Endothelial cell (in vitro differentiated cells): ENCODE results near the gene TMEM151B. TPM values are rescaled to one million over a fixed set of nuclear protein-coding genes. Genes with fewer than 3 reads are reported as not detected.

Source experiments
- DNase-seq: peaks from one replicate; pipeline ENCODE4 v3.0.0; 2021; ENCODE audit warnings: low spot score
- H3K27ac Mint-ChIP-seq: one replicate; pipeline ENCODE4 v1.8.0; 2021; ENCODE audit warnings: mixed read lengths, inconsistent platforms; ENCODE audit not compliant: unreplicated experiment
- H3K27me3 Mint-ChIP-seq: one replicate; pipeline ENCODE4 v1.8.0; 2021; ENCODE audit warnings: mild to moderate bottlenecking, moderate library complexity, mixed read lengths, inconsistent platforms; ENCODE audit not compliant: unreplicated experiment
- H3K36me3 Mint-ChIP-seq: one replicate; pipeline ENCODE4 v1.8.0; 2021; ENCODE audit warnings: mild to moderate bottlenecking, low read depth, mixed read lengths, inconsistent platforms; ENCODE audit not compliant: unreplicated experiment
- H3K4me1 Mint-ChIP-seq: one replicate; pipeline ENCODE4 v1.8.0; 2021; ENCODE audit warnings: mild to moderate bottlenecking, mixed read lengths, inconsistent platforms; ENCODE audit not compliant: unreplicated experiment
- H3K4me3 Mint-ChIP-seq: one replicate; pipeline ENCODE4 v1.8.0; 2021; ENCODE audit warnings: mild to moderate bottlenecking, mixed read lengths, inconsistent platforms; ENCODE audit not compliant: unreplicated experiment
- H3K9me3 Mint-ChIP-seq: one replicate; pipeline ENCODE4 v1.8.0; 2021; ENCODE audit warnings: mixed read lengths, inconsistent platforms; ENCODE audit not compliant: unreplicated experiment
- total RNA-seq: library from RNA; stranded (reverse); fragmentation: NEBNext Ultra II Directional; extraction: Animal tissue kit (Norgen Biotek cat#: 25700); gene quantifications from one replicate; pipeline ENCODE4 v1.2.1, GENCODE V29; 2021; ENCODE audit not compliant: unreplicated experiment
- TF ChIP-seq, protein P1 (sequence below): fragments of 200-600 bp; sonication (generic); IDR thresholded peaks from one replicate; pipeline ENCODE4 v1.5.0; 2021; ENCODE audit warnings: antibody characterized with exemption; ENCODE audit not compliant: unreplicated experiment

The TMEM151B gene
- total RNA-seq, 1 donor from 2014 or later, result 0.28 TPM

DNA sequence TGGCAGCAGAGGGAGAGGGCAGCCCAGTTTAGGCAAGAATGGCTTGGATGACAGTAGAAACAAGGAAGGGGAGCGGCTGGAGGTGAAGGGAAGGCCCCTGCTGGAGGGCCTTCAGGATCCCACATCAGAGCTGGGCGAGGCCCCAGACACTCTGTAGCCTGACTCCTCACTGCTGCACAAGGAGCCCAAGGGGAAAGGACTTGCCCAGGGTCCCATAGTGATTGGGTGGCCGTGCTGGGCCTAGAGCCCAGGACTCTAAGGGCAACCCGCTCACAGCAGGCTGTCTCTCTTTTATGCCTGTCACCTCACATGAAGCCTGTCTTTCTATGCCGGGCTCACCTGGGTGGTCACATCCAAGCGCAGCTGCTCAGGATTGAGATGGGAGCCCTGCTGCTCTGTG is 33.6 kb downstream of the TMEM151B start:
- H3K4me3 Mint-ChIP-seq, result no peak overlapping the region
- H3K27me3 Mint-ChIP-seq, result peaks cover 8% of the 10 kb centered on the region
- TF ChIP-seq, protein P1, sequence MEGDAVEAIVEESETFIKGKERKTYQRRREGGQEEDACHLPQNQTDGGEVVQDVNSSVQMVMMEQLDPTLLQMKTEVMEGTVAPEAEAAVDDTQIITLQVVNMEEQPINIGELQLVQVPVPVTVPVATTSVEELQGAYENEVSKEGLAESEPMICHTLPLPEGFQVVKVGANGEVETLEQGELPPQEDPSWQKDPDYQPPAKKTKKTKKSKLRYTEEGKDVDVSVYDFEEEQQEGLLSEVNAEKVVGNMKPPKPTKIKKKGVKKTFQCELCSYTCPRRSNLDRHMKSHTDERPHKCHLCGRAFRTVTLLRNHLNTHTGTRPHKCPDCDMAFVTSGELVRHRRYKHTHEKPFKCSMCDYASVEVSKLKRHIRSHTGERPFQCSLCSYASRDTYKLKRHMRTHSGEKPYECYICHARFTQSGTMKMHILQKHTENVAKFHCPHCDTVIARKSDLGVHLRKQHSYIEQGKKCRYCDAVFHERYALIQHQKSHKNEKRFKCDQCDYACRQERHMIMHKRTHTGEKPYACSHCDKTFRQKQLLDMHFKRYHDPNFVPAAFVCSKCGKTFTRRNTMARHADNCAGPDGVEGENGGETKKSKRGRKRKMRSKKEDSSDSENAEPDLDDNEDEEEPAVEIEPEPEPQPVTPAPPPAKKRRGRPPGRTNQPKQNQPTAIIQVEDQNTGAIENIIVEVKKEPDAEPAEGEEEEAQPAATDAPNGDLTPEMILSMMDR, result no peak
- H3K36me3 Mint-ChIP-seq, result peaks cover 33% of the 10 kb centered on the region
- H3K27ac Mint-ChIP-seq, result no peak overlapping the region
- no peak for DNase-seq
- H3K4me1 Mint-ChIP-seq, result peaks cover 5% of the 10 kb centered on the region
- no peaks in the 10 kb centered on the region for H3K9me3 Mint-ChIP-seq

DNA sequence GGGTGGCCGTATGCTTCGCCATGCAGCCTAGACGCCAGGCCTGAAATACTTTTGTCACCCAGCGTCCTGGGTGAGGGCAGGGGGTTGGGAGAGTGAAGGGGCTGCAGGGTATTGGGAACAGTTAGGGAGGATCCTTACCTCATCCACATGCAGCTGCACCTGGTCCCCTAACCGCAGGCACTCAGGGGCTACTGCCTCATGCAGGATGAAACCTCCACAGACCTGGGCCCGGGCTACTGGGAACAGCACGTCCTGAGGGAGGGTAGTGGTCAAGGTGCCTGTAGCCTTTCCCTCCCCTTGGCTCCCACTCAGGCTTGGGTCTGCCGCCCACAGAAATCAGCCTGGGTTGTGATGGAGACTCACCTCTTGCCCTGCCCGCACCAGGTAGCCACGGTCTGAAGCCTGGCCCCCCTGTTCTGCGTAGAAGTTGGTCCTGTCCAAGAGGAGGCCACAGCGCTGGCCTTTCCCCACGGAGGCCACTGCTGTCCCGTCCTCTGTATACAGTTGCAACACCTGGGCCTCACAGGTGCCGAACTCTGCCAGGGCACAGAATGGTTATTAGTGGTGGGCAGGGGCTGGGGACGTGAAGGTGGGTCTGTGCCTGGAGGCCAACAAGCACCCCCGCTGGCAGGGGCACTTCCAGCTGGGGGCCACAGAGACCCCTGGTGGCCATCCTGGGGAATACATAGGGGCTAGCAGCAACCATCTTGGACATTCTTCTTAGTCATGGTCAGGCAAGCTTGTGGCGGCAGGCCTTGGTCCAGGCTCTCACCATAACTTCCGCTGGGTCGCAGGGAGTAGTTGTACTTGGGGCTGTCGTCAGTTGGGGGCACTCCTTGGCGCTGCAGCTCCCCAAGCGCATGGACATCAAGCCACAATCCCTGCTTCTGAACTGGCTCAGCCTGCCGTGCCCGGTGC is 34.3 kb downstream of the TMEM151B start:
- Mint-ChIP-seq H3K4me3 (no peak overlapping the region), H3K36me3 (peaks cover 37% of the 10 kb centered on the region), H3K4me1 (peaks cover 2% of the 10 kb centered on the region), H3K27ac (no peak overlapping the region), H3K9me3 (no peaks in the 10 kb centered on the region), H3K27me3 (peaks cover 5% of the 10 kb centered on the region)
- TF ChIP-seq, protein P1, result peak; percentile 82
- DNase-seq, result peak; percentile 62

- no peaks in the 10 kb centered on the region for H3K9me3 Mint-ChIP-seq
- H3K4me1 Mint-ChIP-seq, result peaks cover 2% of the 10 kb centered on the region
- peak overlapping the region; percentile 19 for H3K27ac Mint-ChIP-seq
- no peak overlapping the region for H3K4me3 Mint-ChIP-seq
- DNase-seq, result no peak
- H3K36me3 Mint-ChIP-seq, result peaks cover 42% of the 10 kb centered on the region
- peaks cover 3% of the 10 kb centered on the region for H3K27me3 Mint-ChIP-seq
- TF ChIP-seq, protein P1, result no peak
Measured at GRCh38 chr6:44305200-44305725, 35.0 kb downstream of the TMEM151B start.

DNA sequence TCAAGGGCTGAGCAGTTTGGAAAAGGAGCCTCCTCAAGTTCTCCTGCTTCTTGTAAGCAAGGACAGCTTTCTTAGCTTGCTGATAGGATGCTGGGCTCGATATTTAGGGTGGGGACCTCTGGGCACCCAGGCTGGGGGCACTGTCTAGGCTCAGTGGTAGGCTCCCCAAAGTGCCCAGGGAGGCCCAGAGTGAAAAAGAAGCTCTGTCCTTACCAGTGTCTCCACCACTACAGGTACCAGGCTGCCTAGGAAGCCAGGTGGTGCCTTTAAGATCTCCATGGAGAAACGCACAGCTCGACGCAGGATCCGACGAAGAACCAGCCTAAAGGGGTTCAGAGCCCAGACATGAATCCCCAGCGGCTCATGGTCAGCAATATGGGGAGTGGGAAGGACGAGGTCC is 36.5 kb downstream of the TMEM151B start:
- Mint-ChIP-seq H3K4me3 (no peak overlapping the region), H3K36me3 (peaks cover 39% of the 10 kb centered on the region), H3K27me3 (peaks cover 3% of the 10 kb centered on the region), H3K27ac (no peak overlapping the region), H3K4me1 (peaks cover 4% of the 10 kb centered on the region), H3K9me3 (no peaks in the 10 kb centered on the region)
- no peak for DNase-seq
- TF ChIP-seq, protein P1, result no peak

DNA sequence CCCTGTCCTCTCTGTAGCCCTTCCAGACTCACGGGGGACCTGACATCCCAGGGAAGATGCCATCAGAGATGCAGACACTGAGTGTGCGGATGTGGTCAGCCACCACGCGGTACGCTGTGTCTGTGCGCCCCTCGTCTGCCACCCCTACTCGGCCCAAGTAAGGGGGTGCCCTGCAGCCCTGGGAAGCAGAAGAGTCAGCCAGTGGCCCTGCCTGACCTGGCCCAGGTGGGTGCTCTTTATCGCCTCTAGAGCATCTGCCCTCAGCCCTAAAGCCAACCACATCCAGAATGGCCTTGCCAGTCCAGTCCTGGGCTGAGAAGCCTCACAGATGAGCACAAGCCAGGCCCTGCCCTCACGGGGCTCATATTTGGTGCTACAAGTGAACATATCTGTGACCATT is 37.0 kb downstream of the TMEM151B start:
- Mint-ChIP-seq H3K36me3 (peaks cover 42% of the 10 kb centered on the region), H3K9me3 (no peaks in the 10 kb centered on the region)

More for the DNA sequence above, 37.0 kb downstream of the TMEM151B start:
- TF ChIP-seq, protein P1, result no peak
- H3K27me3 Mint-ChIP-seq, result peaks cover 5% of the 10 kb centered on the region
- no peak overlapping the region for H3K4me3 Mint-ChIP-seq
- no peak for DNase-seq
- H3K27ac Mint-ChIP-seq, result no peak overlapping the region
- H3K4me1 Mint-ChIP-seq, result peaks cover 9% of the 10 kb centered on the region
